ENCODE data around the gene SHISAL2A. TPM values are rescaled to one million over a fixed set of nuclear protein-coding genes. Genes with fewer than 3 reads are reported as not detected.

SHISAL2A gene
- total and polyA plus RNA-seq, 10 of the 15 experiments (the other 5 are each of a cell fraction or from before 2014, with no cell fraction given), result 0.18 to 0.67 (median 0.45) TPM

GRCh38 chr1:52636721-52637695, 4.0 kb downstream of the SHISAL2A start (continued):
- TF ChIP-seq CEBPZ (IDR thresholded peaks at IDR 0.05; ENCODE audit: low read depth, low read length), result no peak
- peak; percentile 53; the same call in 1 of the 2 replicates for TF ChIP-seq TCF12 (IDR thresholded peaks at IDR 0.05; ENCODE audit: low read depth, low read length)
- TF ChIP-seq EED (IDR thresholded peaks at IDR 0.05; ENCODE audit: low read depth), result peak; percentile 93
- no peak for TF ChIP-seq FOXK2 (IDR thresholded peaks at IDR 0.05)
- TF ChIP-seq FOS (IDR thresholded peaks at IDR 0.05; ENCODE audit: borderline replicate concordance, extremely low read depth, insufficient read length), result no peak
- peak; percentile 99 for TF ChIP-seq MTA3 (IDR thresholded peaks at IDR 0.05; ENCODE audit: borderline replicate concordance, low read length)
- peak; percentile 82 for TF ChIP-seq FOXM1 (IDR thresholded peaks at IDR 0.05; ENCODE audit: low read depth, low read length)
- peak; percentile 65 to 89; a peak in 3 of 4 replicates for TF ChIP-seq EP300 (IDR thresholded peaks at IDR 0.05; ENCODE audit: borderline replicate concordance in 1 of 2, control insufficient read depth in 1 of 2, low read depth in 2 of 2, low read length in 2 of 2)
- TF ChIP-seq PAX5 (IDR thresholded peaks at IDR 0.05; ENCODE audit: borderline replicate concordance, low read depth, low read length), result peak; percentile 96
- TF ChIP-seq CTCF (IDR thresholded peaks at IDR 0.05 in 2 of 3, conservative IDR thresholded peaks at IDR 0.05 in 1 of 3; ENCODE audit: control insufficient read depth in 2 of 3, extremely low read depth in 1 of 3, insufficient read depth in 1 of 3, low read depth in 3 of 3, low read length in 3 of 3), result no peak
- TF ChIP-seq CHD4 (IDR thresholded peaks at IDR 0.05), result no peak
- peak; percentile 72; the same call in 1 of the 2 replicates for TF ChIP-seq MEF2A (IDR thresholded peaks at IDR 0.05; ENCODE audit: insufficient read depth, low read depth, low read length)
- peak; percentile 51; the same call in 1 of the 2 replicates for TF ChIP-seq BACH1 (IDR thresholded peaks at IDR 0.05; ENCODE audit: borderline replicate concordance)
- TF ChIP-seq SP1 (IDR thresholded peaks at IDR 0.05; ENCODE audit: low read depth, low read length), result peak; percentile 14
- TF ChIP-seq NR2F1 (conservative IDR thresholded peaks at IDR 0.05), result peak; percentile 96
- TF ChIP-seq WRNIP1 (IDR thresholded peaks at IDR 0.05; ENCODE audit: borderline replicate concordance, low read depth, low read length), result no peak
- no peak for TF ChIP-seq BRCA1 (IDR thresholded peaks at IDR 0.05; ENCODE audit: low read depth, low read length)
- no peak for TF ChIP-seq ZBTB40 (IDR thresholded peaks at IDR 0.05; ENCODE audit: borderline replicate concordance)
